ENCODE data around the gene UAP1L1.

UAP1L1 gene

GRCh38 chr9:137077758-137078693 is 709 bp downstream of the UAP1L1 start:
- DNase-seq, result no peak

- no peak for DNase-seq
Observed at GRCh38 chr9:137078701-137079400, 1.5 kb downstream of the UAP1L1 start.

GRCh38 chr9:137079401-137079787 is 2.1 kb downstream of the UAP1L1 start:
- no peak for DNase-seq

GRCh38 chr9:137080260-137081122 is 3.2 kb downstream of the UAP1L1 start:
- no peak for DNase-seq

- no peak for DNase-seq
Observed at GRCh38 chr9:137082222-137082924, 5.1 kb downstream of the UAP1L1 start.

GRCh38 chr9:137082925-137083290 is 5.6 kb downstream of the UAP1L1 start:
- no peak for DNase-seq

- peak in 2 of 14 donors; percentile 9 to 30 for DNase-seq
Observed at GRCh38 chr9:137083394-137084004, 6.2 kb downstream of the UAP1L1 start.

GRCh38 chr9:137084526-137084925 is 7.2 kb downstream of the UAP1L1 start:
- no peak for DNase-seq

- peak in 4 of 14 donors; percentile 25 to 46 (median 37) for DNase-seq
Observed at GRCh38 chr9:137085920-137086530, 8.7 kb downstream of the UAP1L1 start.

GRCh38 chr9:137086531-137087408 is 9.5 kb downstream of the UAP1L1 start, which contains the start of gene MAN1B1:
Gene MAN1B1 (plus strand): TSS chr9:137086985. CDS start chr9:137087000, 15 bp downstream.
- peak; percentile 71 to 97 (median 94) for DNase-seq

GRCh38 chr9:137087409-137087925 is 10.2 kb downstream of the UAP1L1 start:
- DNase-seq, result no peak

GRCh38 chr9:137088121-137088520 is 10.8 kb downstream of the UAP1L1 start:
- no peak for DNase-seq

- no peak for DNase-seq
Observed at GRCh38 chr9:137089232-137089947, 12.1 kb downstream of the UAP1L1 start.

- no peak for DNase-seq
Observed at GRCh38 chr9:137095664-137096517, 18.6 kb downstream of the UAP1L1 start.

- DNase-seq, result no peak
Observed at GRCh38 chr9:137096785-137097546, 19.6 kb downstream of the UAP1L1 start.

- no peak for DNase-seq
Observed at GRCh38 chr9:137097761-137098462, 20.6 kb downstream of the UAP1L1 start.

- DNase-seq, result no peak
Observed at GRCh38 chr9:137099231-137099630, 21.9 kb downstream of the UAP1L1 start.
